H1 (cell line): ENCODE results near the gene SYNJ2. TPM values are rescaled to one million over a fixed set of nuclear protein-coding genes. Genes with fewer than 3 reads are reported as not detected.

Experiments
- CTCF ChIA-PET: fragments of 300-600 bp; sonication (Branson Sonifier 250); formaldehyde crosslinking; loops from one replicate; lab custom pipeline; 2021; ENCODE audit not compliant: partially characterized antibody; lab: Charles Lee
- POLR2A ChIA-PET: fragments of 300-600 bp; sonication (Branson Sonifier 250); formaldehyde crosslinking; loops from one replicate; lab custom pipeline; 2021; ENCODE audit warnings: inconsistent platforms; ENCODE audit not compliant: partially characterized antibody; lab: Charles Lee
- DNase-seq, 2 experiments: peaks; one replicate each; pipeline versions ENCODE4 v3.0.0 to v3.0.0-alpha.2; 2010 to 2022; ENCODE audit warnings: low spot score in 2 of 2, low read depth in 1 of 2, mixed read lengths in 1 of 2
- FAIRE-seq: peaks from 2 replicates; lab custom pipeline; 2011; peaks lifted over from hg19 to GRCh38; lab: Jason Lieb, UNC
- H2AFZ ChIP-seq: 2 replicates; pipeline ENCODE4 v1.8.1; 2012; ENCODE audit warnings: low read length, inconsistent platforms
- H2AK5ac ChIP-seq: 2 replicates; pipeline ENCODE4 v1.6.1; 2013; ENCODE audit warnings: low read depth, low read length
- H2BK120ac ChIP-seq: replicated peaks from 2 replicates; pipeline ENCODE3; 2013; ENCODE audit warnings: low read depth, low read length, inconsistent platforms
- H2BK12ac ChIP-seq: 2 replicates; pipeline ENCODE4 v1.6.1; 2013; ENCODE audit warnings: low read depth, low read length
- H2BK15ac ChIP-seq: 2 replicates; pipeline ENCODE4 v1.6.1; 2013; ENCODE audit warnings: low read length
- H2BK20ac ChIP-seq: 2 replicates; pipeline ENCODE4 v1.6.1; 2013; ENCODE audit warnings: low read length
- H2BK5ac ChIP-seq: 2 replicates; pipeline ENCODE4 v1.6.1; 2013; ENCODE audit warnings: low read depth, low read length
- H3K14ac ChIP-seq: 2 replicates; pipeline ENCODE4 v1.6.1; 2013; ENCODE audit warnings: inconsistent platforms; ENCODE audit not compliant: insufficient read length
- H3K18ac ChIP-seq: 2 replicates; pipeline ENCODE4 v1.6.1; 2013; ENCODE audit warnings: low read length; ENCODE audit errors: extremely low read depth
- H3K23ac ChIP-seq: 2 replicates; pipeline ENCODE4 v1.6.1; 2013; ENCODE audit warnings: inconsistent platforms; ENCODE audit not compliant: insufficient read length
- H3K23me2 ChIP-seq: 2 replicates; pipeline ENCODE4 v1.6.1; 2013; ENCODE audit warnings: low read depth, low read length
- H3K27ac ChIP-seq: 2 replicates; pipeline ENCODE4 v1.6.1; 2011; ENCODE audit warnings: low read depth, low read length, inconsistent platforms
- H3K27me3 ChIP-seq, 4 experiments: replicated peaks in 1 of 4; 1 replicate in 1 of 4; 2 replicates in 3 of 4; pipeline versions ENCODE4 v1.6.1 to v1.8.1; 2011 to 2013; ENCODE audit warnings: low read length in 3 of 4, mild to moderate bottlenecking in 3 of 4, inconsistent platforms in 2 of 4, mixed read lengths in 2 of 4, moderate library complexity in 1 of 4; ENCODE audit not compliant: control insufficient read depth in 3 of 4, insufficient read depth in 3 of 4; ENCODE audit errors: extremely low read depth in 1 of 4
- H3K36me3 ChIP-seq, 4 experiments: 2 replicates each; pipeline versions ENCODE4 v1.6.1 to v1.8.1; 2011 to 2013; ENCODE audit warnings: mild to moderate bottlenecking in 4 of 4, low read length in 3 of 4, moderate library complexity in 2 of 4, control low read depth in 1 of 4, inconsistent platforms in 1 of 4; ENCODE audit not compliant: insufficient read depth in 4 of 4, control insufficient read depth in 2 of 4
- H3K4ac ChIP-seq: replicated peaks from 2 replicates; pipeline ENCODE3; 2013; ENCODE audit warnings: low read length, low read depth, mixed read lengths, inconsistent platforms; ENCODE audit not compliant: insufficient read length
- H3K4me1 ChIP-seq, 4 experiments: replicated peaks in 1 of 4; 1 replicate in 1 of 4; 2 replicates in 3 of 4; pipeline versions ENCODE4 v1.6.1 to v1.8.1; 2011 to 2013; ENCODE audit warnings: low read length in 3 of 4, inconsistent platforms in 2 of 4, mixed read lengths in 1 of 4; ENCODE audit not compliant: insufficient read depth in 4 of 4, control insufficient read depth in 3 of 4
- H3K4me2 ChIP-seq, 2 experiments: 2 replicates each; pipeline versions ENCODE4 v1.6.1 to v1.8.1; 2011 to 2013; ENCODE audit warnings: low read depth in 2 of 2, low read length in 2 of 2, control low read depth in 1 of 2, inconsistent platforms in 1 of 2, mild to moderate bottlenecking in 1 of 2; ENCODE audit not compliant: insufficient read depth in 1 of 2
- H3K4me3 ChIP-seq, 4 experiments: fragments of 200-600, 300-600 bp in 1 of 4; sonication (generic), shearing (Covaris generic), sonication (Bioruptor Twin) in 1 of 4; 2 replicates each; pipeline versions ENCODE4 v1.5.1 to v1.8.1; 2011 to 2016; ENCODE audit warnings: low read length in 4 of 4, low read depth in 3 of 4, control low read depth in 2 of 4, inconsistent platforms in 2 of 4, mild to moderate bottlenecking in 2 of 4, mixed read lengths in 1 of 4, moderate library complexity in 1 of 4; ENCODE audit not compliant: insufficient read depth in 2 of 4; ENCODE audit errors: extremely low read depth in 1 of 4
- H3K56ac ChIP-seq: replicated peaks from 2 replicates; pipeline ENCODE3; 2013; ENCODE audit warnings: low read depth, mild to moderate bottlenecking, mixed read lengths, low read length, inconsistent platforms; ENCODE audit not compliant: insufficient read length
- H3K79me1 ChIP-seq: 2 replicates; pipeline ENCODE4 v1.6.1; 2013; ENCODE audit warnings: low read depth, low read length, control low read depth
- H3K79me2 ChIP-seq, 2 experiments: 2 replicates each; pipeline versions ENCODE4 v1.6.1 to v1.8.1; 2012 to 2013; ENCODE audit warnings: low read length in 2 of 2, mild to moderate bottlenecking in 2 of 2, inconsistent platforms in 1 of 2; ENCODE audit not compliant: insufficient read depth in 2 of 2, control insufficient read depth in 1 of 2
- H3K9ac ChIP-seq, 4 experiments: replicated peaks in 1 of 4; 1 replicate in 1 of 4; 2 replicates in 3 of 4; pipeline versions ENCODE4 v1.6.1 to v1.8.1; 2011 to 2013; ENCODE audit warnings: low read depth in 3 of 4, low read length in 3 of 4, control low read depth in 2 of 4, mild to moderate bottlenecking in 2 of 4, moderate library complexity in 2 of 4, inconsistent platforms in 1 of 4; ENCODE audit errors: extremely low read depth in 1 of 4
- H3K9me3 ChIP-seq, 2 experiments: 2 replicates each; pipeline versions ENCODE4 v1.6.1 to v1.8.1; 2012 to 2013; ENCODE audit warnings: mild to moderate bottlenecking in 2 of 2, moderate library complexity in 2 of 2, control low read depth in 1 of 2, inconsistent platforms in 1 of 2, low read depth in 1 of 2, low read length in 1 of 2, mixed read lengths in 1 of 2; ENCODE audit not compliant: insufficient read depth in 2 of 2
- H4K20me1 ChIP-seq, 2 experiments: replicated peaks in 1 of 2; 2 replicates each; pipeline versions ENCODE3 to v1.8.1; 2011 to 2013; ENCODE audit warnings: inconsistent platforms in 2 of 2, low read length in 2 of 2, mild to moderate bottlenecking in 1 of 2; ENCODE audit not compliant: insufficient read depth in 2 of 2, control insufficient read depth in 1 of 2
- H4K5ac ChIP-seq: 2 replicates; pipeline ENCODE4 v1.6.1; 2013; ENCODE audit warnings: low read length, low read depth, mixed read lengths, inconsistent platforms; ENCODE audit not compliant: insufficient read length
- H4K8ac ChIP-seq: 2 replicates; pipeline ENCODE4 v1.8.0; 2013; ENCODE audit warnings: mild to moderate bottlenecking, moderate library complexity, low read length, inconsistent platforms; ENCODE audit not compliant: insufficient read depth; ENCODE audit errors: extremely low read depth
- H4K91ac ChIP-seq: replicated peaks from 2 replicates; pipeline ENCODE3; 2013; ENCODE audit warnings: low read length, mixed read lengths, inconsistent platforms; ENCODE audit not compliant: insufficient read length
- CHD1 ChIP-seq: IDR thresholded peaks from 2 replicates; pipeline ENCODE4 v1.6.1; 2012; ENCODE audit warnings: low read depth, low read length, improper control_type of control experiment
- EZH2 ChIP-seq: fragments of 200-600 bp; sonication (generic); IDR thresholded peaks from 2 replicates; pipeline ENCODE4 v1.7.1; 2012; ENCODE audit warnings: low read depth, mild to moderate bottlenecking, moderate library complexity, low read length, inconsistent platforms; ENCODE audit not compliant: severe bottlenecking
- GTF2F1 ChIP-seq: IDR thresholded peaks from 2 replicates; pipeline ENCODE4 v1.6.1; 2012; ENCODE audit warnings: low read depth, low read length, improper control_type of control experiment, borderline replicate concordance
- TCF12 ChIP-seq: IDR thresholded peaks from 2 replicates; pipeline ENCODE4 v1.6.1; 2011; ENCODE audit warnings: low read depth, mild to moderate bottlenecking, low read length
- WGBS, 2 experiments: shearing (Covaris generic) in 1 of 2; methylation state at CpG; one replicate each; pipeline versions ENCODE4 v1.1.6 to v1.1.7; 2013 to 2015; ENCODE audit warnings: low lambda C conversion rate in 2 of 2, mixed read lengths in 2 of 2, inconsistent platforms in 1 of 2, low coverage in 1 of 2, missing lambda C conversion rate in 1 of 2; ENCODE audit not compliant: insufficient replicate concordance in 2 of 2, insufficient coverage in 1 of 2, insufficient read length in 1 of 2; ENCODE audit errors: extremely low coverage in 1 of 2, missing lambda C conversion rate in 1 of 2; 5-methylcytosine and 5-hydroxymethylcytosine counted together
- polyA plus RNA-seq, 7 experiments: library from polyadenylated mRNA; depleted of rRNA in 3 of 7; stranded (reverse) in 5 of 7; unstranded in 2 of 7; fragments of >200 nt in 5 of 7; fragments of 200-250 nt in 2 of 7; gene quantifications; 1 replicate in 5 of 7; 2 replicates in 1 of 7; 4 replicates in 1 of 7; pipeline versions ENCODE4 v1.2.1 to v1.2.3, GENCODE V29; 2011 to 2013; ENCODE audit warnings: missing spikeins in 2 of 7, mixed read lengths in 2 of 7
- total RNA-seq: library from RNA; stranded (reverse); fragmentation: NEBNext Ultra II Directional; extraction: Animal tissue kit (Norgen Biotek cat#: 25700); gene quantifications from 2 replicates; pipeline ENCODE4 v1.2.1, GENCODE V29; 2021
- TF ChIP-seq, protein P1 (sequence below): IDR thresholded peaks from 2 replicates; pipeline ENCODE4 v1.6.1; 2012; ENCODE audit warnings: low read length, inconsistent platforms

Gene SYNJ2
- total and polyA plus RNA-seq, 2 of the 8 experiments (the other 6 are each of a cell fraction or from before 2014, with no cell fraction given), result 3.7 to 13.9 TPM

DNA sequence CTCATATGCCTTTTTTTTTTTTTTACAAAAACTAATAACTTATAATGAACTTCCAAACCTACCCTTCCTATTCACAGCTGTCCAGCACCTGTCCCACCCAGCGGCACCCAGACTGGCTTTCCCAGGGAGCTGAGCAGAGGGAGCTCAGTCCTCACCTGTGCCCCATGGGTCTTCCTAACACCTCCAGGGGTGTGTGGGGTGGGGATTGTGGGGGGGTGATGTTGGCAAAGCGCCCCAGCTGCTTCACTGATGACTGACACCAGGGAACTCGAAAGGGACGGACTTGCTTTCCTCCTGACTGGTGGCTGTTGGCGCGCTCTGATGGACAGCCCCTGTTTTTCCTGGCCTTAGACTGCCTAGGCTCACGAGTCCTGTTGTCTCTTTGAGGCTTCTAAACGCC lies 14.2 kb upstream of the SYNJ2 start:
- no peak overlapping the region for H3K18ac ChIP-seq
- H3K79me1 ChIP-seq, result no peaks in the 10 kb centered on the region
- CTCF ChIA-PET, result interaction anchor here (0.9 to 2.2 kb wide), 5 partner anchors 8 to 104 kb away, joined by 3 to 8 read pairs (median 3); no protein-coding TSS in a partner anchor

More for the DNA sequence above, 14.2 kb upstream of the SYNJ2 start:
- H3K14ac ChIP-seq, result no peak overlapping the region
- H2BK12ac ChIP-seq, result no peak overlapping the region
- TF ChIP-seq EZH2 (no peak), CHD1 (no peak), GTF2F1 (no peak), TCF12 (no peak)
- TF ChIP-seq, protein P1, sequence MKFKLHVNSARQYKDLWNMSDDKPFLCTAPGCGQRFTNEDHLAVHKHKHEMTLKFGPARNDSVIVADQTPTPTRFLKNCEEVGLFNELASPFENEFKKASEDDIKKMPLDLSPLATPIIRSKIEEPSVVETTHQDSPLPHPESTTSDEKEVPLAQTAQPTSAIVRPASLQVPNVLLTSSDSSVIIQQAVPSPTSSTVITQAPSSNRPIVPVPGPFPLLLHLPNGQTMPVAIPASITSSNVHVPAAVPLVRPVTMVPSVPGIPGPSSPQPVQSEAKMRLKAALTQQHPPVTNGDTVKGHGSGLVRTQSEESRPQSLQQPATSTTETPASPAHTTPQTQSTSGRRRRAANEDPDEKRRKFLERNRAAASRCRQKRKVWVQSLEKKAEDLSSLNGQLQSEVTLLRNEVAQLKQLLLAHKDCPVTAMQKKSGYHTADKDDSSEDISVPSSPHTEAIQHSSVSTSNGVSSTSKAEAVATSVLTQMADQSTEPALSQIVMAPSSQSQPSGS, result no peak
- TF ChIP-seq, all 59 proteins: peak for 0
- Histone ChIP-seq H2AK5ac (no peak overlapping the region), H4K5ac (no peak overlapping the region), H3K56ac (no peak overlapping the region), H3K9me3 (no peaks in the 10 kb centered on the region), H4K91ac (no peak overlapping the region), H3K4me1 (peaks cover 2 to 7% (median 6%) of the 10 kb centered on the region in 4 experiments; a peak in 4 of 7 replicates), H2BK120ac (no peak overlapping the region), H3K36me3 (no peaks in the 10 kb centered on the region), H3K4me3 (no peak overlapping the region), H2BK20ac (no peak overlapping the region), H3K4ac (no peak overlapping the region), H3K23ac (no peak overlapping the region), H3K23me2 (no peaks in the 10 kb centered on the region), H4K20me1 (no peaks in the 10 kb centered on the region), H3K27ac (no peak overlapping the region), H2BK5ac (no peak overlapping the region; the same call in 1 of the 2 replicates), H2AFZ (no peak overlapping the region), H3K4me2 (no peak overlapping the region), H2BK15ac (no peak overlapping the region), H3K27me3 (no peaks in the 10 kb centered on the region), H3K79me2 (no peaks in the 10 kb centered on the region), H4K8ac (no peak overlapping the region), H3K9ac (no peak overlapping the region)
- WGBS, 2 experiments, result 85% methylated on average over 8 of the region's 8 CpGs; no CpG with 5 or more reads in 1 of the 2 experiments
- FAIRE-seq (no peak), DNase-seq (no peak)
- POLR2A ChIA-PET, result interaction anchor here (1.5 kb wide), 1 partner anchor 9 kb away, joined by 5 read pairs; no protein-coding TSS in a partner anchor
